NCI-H1105 (cell line): ENCODE results near the gene CUX1.
"Not testable (repeated sequence)": the region's sequence is repeated elsewhere in the genome, so short reads cannot be mapped to it uniquely, and the experiment has no call there.

Experiments
- DNase-seq: peaks from one replicate; lab custom pipeline; 2025; lab: John Stamatoyannopoulos, UW

Gene CUX1

GRCh38 chr7:101824440-101824839, 7.0 kb downstream of the CUX1 start:
- DNase-seq = no peak

- DNase-seq = no peak
Observed at GRCh38 chr7:101826081-101826835, 8.8 kb downstream of the CUX1 start.

- no peak for DNase-seq
Observed at GRCh38 chr7:101828301-101829020, 11.0 kb downstream of the CUX1 start.

- no peak for DNase-seq
Observed at GRCh38 chr7:101829374-101829773, 11.9 kb downstream of the CUX1 start.

- no peak for DNase-seq
Observed at GRCh38 chr7:101829821-101830220, 12.4 kb downstream of the CUX1 start.

GRCh38 chr7:101831396-101831795, 14.0 kb downstream of the CUX1 start:
- DNase-seq = not testable (repeated sequence)

- no peak for DNase-seq
Observed at GRCh38 chr7:101832205-101832631, 14.8 kb downstream of the CUX1 start.

- DNase-seq = no peak
Observed at GRCh38 chr7:101832685-101833375, 15.4 kb downstream of the CUX1 start.

- DNase-seq = no peak
Observed at GRCh38 chr7:101833799-101834198, 16.4 kb downstream of the CUX1 start.

- DNase-seq = no peak
Observed at GRCh38 chr7:101835136-101835535, 17.7 kb downstream of the CUX1 start.

GRCh38 chr7:101837433-101837832, 20.0 kb downstream of the CUX1 start:
- DNase-seq = not testable (repeated sequence)

GRCh38 chr7:101838837-101839483, 21.5 kb downstream of the CUX1 start:
- no peak for DNase-seq

GRCh38 chr7:101841328-101841727, 23.9 kb downstream of the CUX1 start:
- DNase-seq = no peak

GRCh38 chr7:101843293-101844271, 26.2 kb downstream of the CUX1 start:
- no peak for DNase-seq

- no peak for DNase-seq
Observed at GRCh38 chr7:101845974-101846373, 28.5 kb downstream of the CUX1 start.

GRCh38 chr7:101846800-101847538, 29.5 kb downstream of the CUX1 start:
- DNase-seq = no peak

GRCh38 chr7:101848208-101848951, 31.0 kb downstream of the CUX1 start:
- no peak for DNase-seq

- not testable (repeated sequence) for DNase-seq
Observed at GRCh38 chr7:101849314-101849713, 31.9 kb downstream of the CUX1 start.

- DNase-seq = not testable (repeated sequence)
Observed at GRCh38 chr7:101852364-101852763, 34.9 kb downstream of the CUX1 start.

- DNase-seq = no peak
Observed at GRCh38 chr7:101853684-101854083, 36.3 kb downstream of the CUX1 start.
